GM12878 (cell line): ENCODE measurements around the gene IRAK3. TPM values are rescaled to one million over a fixed set of nuclear protein-coding genes. Genes with fewer than 3 reads are reported as not detected.

Experiments
- ATAC-seq: fragments of 200-7000 bp; cut with Tn5 transposase; 3 replicates; pipeline ENCODE4 v1.9.1; 2020; ENCODE audit warnings: mild to moderate bottlenecking, moderate library complexity
- BruUV-seq: library from RNA; stranded (reverse); fragments of 400-500 nt; replicated peaks from 2 replicates; lab custom pipeline; 2021; lab: Mats Ljungman, UMichigan
- CTCF ChIA-PET: fragments of 300-600 bp; sonication (Branson Sonifier 250); formaldehyde crosslinking; extraction: SDS; loops from one replicate; lab custom pipeline; 2021; ENCODE audit warnings: inconsistent platforms; lab: Yijun Ruan, JAX
- POLR2A ChIA-PET: fragments of 350-600 bp; formaldehyde crosslinking; extraction: SDS; loops from one replicate; lab custom pipeline; 2021; ENCODE audit warnings: inconsistent platforms; lab: Charles Lee
- RAD21 ChIA-PET: fragments of 300-600 bp; sonication (Branson Sonifier 250); formaldehyde crosslinking; loops from one replicate; lab custom pipeline; 2023; ENCODE audit warnings: antibody characterized with exemption; ENCODE audit not compliant: unreplicated experiment; lab: Charles Lee
- SMC1A ChIA-PET: fragments of 300-600 bp; sonication (Branson Sonifier 250); formaldehyde crosslinking; loops from one replicate; lab custom pipeline; 2023; ENCODE audit not compliant: unreplicated experiment, uncharacterized antibody; lab: Charles Lee
- DNase-seq: peaks from one replicate; pipeline ENCODE4 v3.0.0-alpha.2; 2011; ENCODE audit warnings: low read depth, low spot score
- FAIRE-seq: peaks from 3 replicates; lab custom pipeline; 2011; peaks lifted over from hg19 to GRCh38; lab: Jason Lieb, UNC
- H2AFZ ChIP-seq: 2 replicates; pipeline ENCODE4 v1.6.0; 2011; ENCODE audit warnings: low read depth, low read length, control low read depth; ENCODE audit not compliant: control insufficient read depth
- H3K27ac ChIP-seq: 2 replicates; pipeline ENCODE4 v1.5.1; 2011; ENCODE audit warnings: control low read depth; ENCODE audit not compliant: control insufficient read depth, insufficient read depth
- H3K27me3 ChIP-seq, 2 experiments: replicated peaks in 1 of 2; 2 replicates each; pipeline versions ENCODE4 v1.6.0 to v1.6.1; 2011; ENCODE audit warnings: low read length in 1 of 2; ENCODE audit not compliant: control insufficient read depth in 2 of 2, insufficient read depth in 2 of 2
- H3K36me3 ChIP-seq, 2 experiments: 2 replicates each; pipeline ENCODE4 v1.5.1; 2011; ENCODE audit warnings: low read length in 1 of 2; ENCODE audit not compliant: control insufficient read depth in 2 of 2, insufficient read depth in 2 of 2
- H3K4me1 ChIP-seq: 2 replicates; pipeline ENCODE4 v1.6.1; 2011; ENCODE audit warnings: mild to moderate bottlenecking, low read length, moderate library complexity, mixed read lengths; ENCODE audit not compliant: control insufficient read depth, insufficient read depth
- H3K4me2 ChIP-seq: 2 replicates; pipeline ENCODE4 v1.6.0; 2011; ENCODE audit warnings: control low read depth; ENCODE audit not compliant: control insufficient read depth, insufficient read depth
- H3K4me3 ChIP-seq: fragments of 200-600 bp; sonication (generic); 2 replicates; pipeline ENCODE4 v1.5.1; 2016
- H3K79me2 ChIP-seq: 2 replicates; pipeline ENCODE4 v1.6.0; 2011; ENCODE audit warnings: low read length; ENCODE audit not compliant: control insufficient read depth, insufficient read depth
- H3K9ac ChIP-seq: 2 replicates; pipeline ENCODE4 v1.8.0; 2011; ENCODE audit warnings: low read length, control low read depth, mixed read lengths; ENCODE audit not compliant: control insufficient read depth, insufficient read depth
- H3K9me3 ChIP-seq: replicated peaks from 3 replicates; pipeline ENCODE4 v1.5.1; 2011; ENCODE audit warnings: mild to moderate bottlenecking, low read length; ENCODE audit not compliant: control insufficient read depth, insufficient read depth
- H4K20me1 ChIP-seq: 2 replicates; pipeline ENCODE4 v1.6.0; 2011; ENCODE audit not compliant: control insufficient read depth, insufficient read depth
- KDM1A ChIP-seq: fragments of 200-600 bp; sonication (generic); IDR thresholded peaks from 2 replicates; pipeline ENCODE4 v1.6.1; 2016; ENCODE audit warnings: borderline replicate concordance
- LARP7 ChIP-seq: fragments of 450-650 bp; IDR thresholded peaks from 2 replicates; pipeline ENCODE4 v1.6.1; 2017; ENCODE audit warnings: mild to moderate bottlenecking
- MTA2 ChIP-seq: fragments of 450-650 bp; IDR thresholded peaks from 2 replicates; pipeline ENCODE4 v1.6.1; 2016; ENCODE audit warnings: low read depth, mild to moderate bottlenecking, moderate library complexity
- RCOR1 ChIP-seq: conservative IDR thresholded peaks from 2 replicates; pipeline ENCODE4 v1.6.1; 2012; ENCODE audit warnings: low read depth, low read length, improper control_type of control experiment
- SUPT20H ChIP-seq: IDR thresholded peaks from 2 replicates; pipeline ENCODE4 v1.6.1; 2011; ENCODE audit warnings: low read depth, mild to moderate bottlenecking, low read length, moderate library complexity, borderline replicate concordance; ENCODE audit not compliant: control insufficient read depth
- TARDBP ChIP-seq: IDR thresholded peaks from 2 replicates; pipeline ENCODE4 v1.6.1; 2016; ENCODE audit warnings: borderline replicate concordance
- ZNF217 ChIP-seq: fragments of 450-650 bp; IDR thresholded peaks from 2 replicates; pipeline ENCODE4 v1.6.1; 2017; ENCODE audit warnings: antibody characterized with exemption, mild to moderate bottlenecking
- WGBS: methylation state at CpG from one replicate; pipeline ENCODE4 v1.1.6; 2016; ENCODE audit warnings: low lambda C conversion rate; ENCODE audit not compliant: insufficient replicate concordance, insufficient coverage; ENCODE audit errors: missing lambda C conversion rate; 5-methylcytosine and 5-hydroxymethylcytosine counted together
- in situ Hi-C: fragments of 300-500 bp; cut with MboI; formaldehyde crosslinking; loops from 9 replicates; pipeline ENCODE4 v1.14.3; 2018; ENCODE audit warnings: mixed read lengths
- intact Hi-C: fragments of 100-400 bp; cut with micrococcal nuclease; formaldehyde crosslinking; loops from one replicate; pipeline ENCODE4 v1.14.2; 2022; ENCODE audit not compliant: unreplicated experiment
- polyA plus RNA-seq, 11 experiments: library from polyadenylated mRNA; depleted of rRNA in 4 of 11; unstranded in 6 of 11; stranded (reverse) in 5 of 11; fragments of >200 nt; fragmentation: Nextera tagmentation in 4 of 11; fragmentation: Illumina TruSeq in 1 of 11; extraction: Ambion mirVana in 4 of 11; extraction: Trizol in 1 of 11; gene quantifications; 1 replicate in 1 of 11; 2 replicates in 10 of 11; pipeline versions ENCODE4 v1.2.1 to v1.2.3, GENCODE V29; 2011 to 2016; ENCODE audit warnings: inconsistent platforms in 2 of 11, missing spikeins in 2 of 11, low read depth in 1 of 11
- total RNA-seq, 4 experiments: library from RNA; depleted of rRNA in 3 of 4; stranded (reverse); fragments of >200 nt in 3 of 4; fragmentation: Illumina TruSeq in 1 of 4; extraction: Trizol in 1 of 4; gene quantifications; 2 replicates each; pipeline versions ENCODE4 v1.2.1 to v1.2.3, GENCODE V29; 2013 to 2021
- TF ChIP-seq, protein P1 (sequence below): fragments of 150-350 bp; IDR thresholded peaks from 2 replicates; pipeline ENCODE4 v1.6.1; 2014; ENCODE audit warnings: mild to moderate bottlenecking, low read depth, low read length
- TF ChIP-seq, protein P2 (sequence below): fragments of 450-650 bp; IDR thresholded peaks from 2 replicates; pipeline ENCODE4 v1.6.1; 2016; ENCODE audit warnings: mild to moderate bottlenecking
- TF ChIP-seq, protein P3 (sequence below): fragments of 450-650 bp; IDR thresholded peaks from 2 replicates; pipeline ENCODE4 v1.6.1; 2017; ENCODE audit warnings: mild to moderate bottlenecking, moderate library complexity
- TF ChIP-seq, protein P4 (sequence below): IDR thresholded peaks from 2 replicates; pipeline ENCODE4 v1.6.1; 2012; ENCODE audit warnings: low read depth, low read length, improper control_type of control experiment
- TF ChIP-seq, protein P5 (sequence below): fragments of 450-650 bp; formaldehyde crosslinking; IDR thresholded peaks from 2 replicates; pipeline ENCODE4 v1.4.0; 2020; ENCODE audit warnings: mild to moderate bottlenecking, moderate library complexity

IRAK3 gene
- total and polyA plus RNA-seq, 10 of the 15 experiments (the other 5 are each of a cell fraction or from before 2014, with no cell fraction given): 1.4 to 14.1 (median 5.4) TPM

DNA sequence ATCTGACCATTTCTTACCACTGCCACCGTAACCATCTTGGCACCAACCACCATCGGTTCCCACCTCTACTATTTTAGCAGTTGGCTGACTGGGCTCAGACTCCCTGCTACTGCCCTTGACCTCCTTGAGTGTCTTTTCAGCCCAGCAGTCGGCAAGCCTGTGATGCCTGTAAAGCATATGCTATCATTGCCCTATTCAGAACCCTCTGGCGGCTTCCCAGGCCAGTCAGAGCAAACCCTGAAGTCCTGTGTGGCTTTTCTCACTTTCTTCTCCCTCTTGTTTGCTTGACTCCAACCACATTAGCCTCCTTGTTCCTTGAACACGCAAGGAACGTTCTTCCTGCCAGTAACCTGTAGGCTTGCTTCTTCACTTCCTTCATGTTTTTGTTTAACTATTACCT is 6.2 kb downstream of the IRAK3 start:
- Histone ChIP-seq H3K9ac (no peak overlapping the region), H3K4me3 (no peak overlapping the region), H3K27me3 (no peaks in the 10 kb centered on the region), H3K36me3 (no peaks in the 10 kb centered on the region; a peak in 2 of 4 replicates), H3K4me1 (peaks cover 21% of the 10 kb centered on the region), H4K20me1 (no peaks in the 10 kb centered on the region), H3K9me3 (peaks cover 6% of the 10 kb centered on the region), H3K27ac (peak overlapping the region; percentile 37), H2AFZ (no peak overlapping the region; the same call in 1 of the 2 replicates), H3K79me2 (peaks cover 4% of the 10 kb centered on the region), H3K4me2 (peak overlapping the region; percentile 7; the same call in 1 of the 2 replicates)
- POLR2A ChIA-PET: no interaction called here
- DNase-seq (no peak), FAIRE-seq (no peak), ATAC-seq (peak; percentile 44)
- CTCF ChIA-PET: no interaction called here
- in situ Hi-C loops: no loop called here
- 89% methylated on average over 6 of the region's 6 CpGs for WGBS
- RAD21 ChIA-PET: no interaction called here
- no TSS peak for BruUV-seq
- intact Hi-C loops: loop anchor here (5.0 kb wide), 1 partner anchor 37 kb away; no protein-coding TSS in a partner anchor
- SMC1A ChIA-PET: no interaction called here
- TF ChIP-seq RCOR1 (no peak), ZNF217 (no peak), KDM1A (no peak), MTA2 (0 out of 2 replicates have a peak, but pooled peaks have one; percentile 12), TARDBP (no peak), LARP7 (no peak), SUPT20H (no peak)
- TF ChIP-seq, protein P1, sequence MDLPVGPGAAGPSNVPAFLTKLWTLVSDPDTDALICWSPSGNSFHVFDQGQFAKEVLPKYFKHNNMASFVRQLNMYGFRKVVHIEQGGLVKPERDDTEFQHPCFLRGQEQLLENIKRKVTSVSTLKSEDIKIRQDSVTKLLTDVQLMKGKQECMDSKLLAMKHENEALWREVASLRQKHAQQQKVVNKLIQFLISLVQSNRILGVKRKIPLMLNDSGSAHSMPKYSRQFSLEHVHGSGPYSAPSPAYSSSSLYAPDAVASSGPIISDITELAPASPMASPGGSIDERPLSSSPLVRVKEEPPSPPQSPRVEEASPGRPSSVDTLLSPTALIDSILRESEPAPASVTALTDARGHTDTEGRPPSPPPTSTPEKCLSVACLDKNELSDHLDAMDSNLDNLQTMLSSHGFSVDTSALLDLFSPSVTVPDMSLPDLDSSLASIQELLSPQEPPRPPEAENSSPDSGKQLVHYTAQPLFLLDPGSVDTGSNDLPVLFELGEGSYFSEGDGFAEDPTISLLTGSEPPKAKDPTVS: no peak
- TF ChIP-seq, protein P2, sequence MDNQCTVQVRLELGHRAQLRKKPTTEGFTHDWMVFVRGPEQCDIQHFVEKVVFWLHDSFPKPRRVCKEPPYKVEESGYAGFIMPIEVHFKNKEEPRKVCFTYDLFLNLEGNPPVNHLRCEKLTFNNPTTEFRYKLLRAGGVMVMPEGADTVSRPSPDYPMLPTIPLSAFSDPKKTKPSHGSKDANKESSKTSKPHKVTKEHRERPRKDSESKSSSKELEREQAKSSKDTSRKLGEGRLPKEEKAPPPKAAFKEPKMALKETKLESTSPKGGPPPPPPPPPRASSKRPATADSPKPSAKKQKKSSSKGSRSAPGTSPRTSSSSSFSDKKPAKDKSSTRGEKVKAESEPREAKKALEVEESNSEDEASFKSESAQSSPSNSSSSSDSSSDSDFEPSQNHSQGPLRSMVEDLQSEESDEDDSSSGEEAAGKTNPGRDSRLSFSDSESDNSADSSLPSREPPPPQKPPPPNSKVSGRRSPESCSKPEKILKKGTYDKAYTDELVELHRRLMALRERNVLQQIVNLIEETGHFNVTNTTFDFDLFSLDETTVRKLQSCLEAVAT: peak; percentile 40; the same call in 1 of the 2 replicates
- TF ChIP-seq, protein P3, sequence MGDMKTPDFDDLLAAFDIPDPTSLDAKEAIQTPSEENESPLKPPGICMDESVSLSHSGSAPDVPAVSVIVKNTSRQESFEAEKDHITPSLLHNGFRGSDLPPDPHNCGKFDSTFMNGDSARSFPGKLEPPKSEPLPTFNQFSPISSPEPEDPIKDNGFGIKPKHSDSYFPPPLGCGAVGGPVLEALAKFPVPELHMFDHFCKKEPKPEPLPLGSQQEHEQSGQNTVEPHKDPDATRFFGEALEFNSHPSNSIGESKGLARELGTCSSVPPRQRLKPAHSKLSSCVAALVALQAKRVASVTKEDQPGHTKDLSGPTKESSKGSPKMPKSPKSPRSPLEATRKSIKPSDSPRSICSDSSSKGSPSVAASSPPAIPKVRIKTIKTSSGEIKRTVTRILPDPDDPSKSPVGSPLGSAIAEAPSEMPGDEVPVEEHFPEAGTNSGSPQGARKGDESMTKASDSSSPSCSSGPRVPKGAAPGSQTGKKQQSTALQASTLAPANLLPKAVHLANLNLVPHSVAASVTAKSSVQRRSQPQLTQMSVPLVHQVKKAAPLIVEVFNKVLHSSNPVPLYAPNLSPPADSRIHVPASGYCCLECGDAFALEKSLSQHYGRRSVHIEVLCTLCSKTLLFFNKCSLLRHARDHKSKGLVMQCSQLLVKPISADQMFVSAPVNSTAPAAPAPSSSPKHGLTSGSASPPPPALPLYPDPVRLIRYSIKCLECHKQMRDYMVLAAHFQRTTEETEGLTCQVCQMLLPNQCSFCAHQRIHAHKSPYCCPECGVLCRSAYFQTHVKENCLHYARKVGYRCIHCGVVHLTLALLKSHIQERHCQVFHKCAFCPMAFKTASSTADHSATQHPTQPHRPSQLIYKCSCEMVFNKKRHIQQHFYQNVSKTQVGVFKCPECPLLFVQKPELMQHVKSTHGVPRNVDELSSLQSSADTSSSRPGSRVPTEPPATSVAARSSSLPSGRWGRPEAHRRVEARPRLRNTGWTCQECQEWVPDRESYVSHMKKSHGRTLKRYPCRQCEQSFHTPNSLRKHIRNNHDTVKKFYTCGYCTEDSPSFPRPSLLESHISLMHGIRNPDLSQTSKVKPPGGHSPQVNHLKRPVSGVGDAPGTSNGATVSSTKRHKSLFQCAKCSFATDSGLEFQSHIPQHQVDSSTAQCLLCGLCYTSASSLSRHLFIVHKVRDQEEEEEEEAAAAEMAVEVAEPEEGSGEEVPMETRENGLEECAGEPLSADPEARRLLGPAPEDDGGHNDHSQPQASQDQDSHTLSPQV: no peak
- TF ChIP-seq, protein P4, sequence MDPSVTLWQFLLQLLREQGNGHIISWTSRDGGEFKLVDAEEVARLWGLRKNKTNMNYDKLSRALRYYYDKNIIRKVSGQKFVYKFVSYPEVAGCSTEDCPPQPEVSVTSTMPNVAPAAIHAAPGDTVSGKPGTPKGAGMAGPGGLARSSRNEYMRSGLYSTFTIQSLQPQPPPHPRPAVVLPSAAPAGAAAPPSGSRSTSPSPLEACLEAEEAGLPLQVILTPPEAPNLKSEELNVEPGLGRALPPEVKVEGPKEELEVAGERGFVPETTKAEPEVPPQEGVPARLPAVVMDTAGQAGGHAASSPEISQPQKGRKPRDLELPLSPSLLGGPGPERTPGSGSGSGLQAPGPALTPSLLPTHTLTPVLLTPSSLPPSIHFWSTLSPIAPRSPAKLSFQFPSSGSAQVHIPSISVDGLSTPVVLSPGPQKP: no peak
- TF ChIP-seq, protein P5, sequence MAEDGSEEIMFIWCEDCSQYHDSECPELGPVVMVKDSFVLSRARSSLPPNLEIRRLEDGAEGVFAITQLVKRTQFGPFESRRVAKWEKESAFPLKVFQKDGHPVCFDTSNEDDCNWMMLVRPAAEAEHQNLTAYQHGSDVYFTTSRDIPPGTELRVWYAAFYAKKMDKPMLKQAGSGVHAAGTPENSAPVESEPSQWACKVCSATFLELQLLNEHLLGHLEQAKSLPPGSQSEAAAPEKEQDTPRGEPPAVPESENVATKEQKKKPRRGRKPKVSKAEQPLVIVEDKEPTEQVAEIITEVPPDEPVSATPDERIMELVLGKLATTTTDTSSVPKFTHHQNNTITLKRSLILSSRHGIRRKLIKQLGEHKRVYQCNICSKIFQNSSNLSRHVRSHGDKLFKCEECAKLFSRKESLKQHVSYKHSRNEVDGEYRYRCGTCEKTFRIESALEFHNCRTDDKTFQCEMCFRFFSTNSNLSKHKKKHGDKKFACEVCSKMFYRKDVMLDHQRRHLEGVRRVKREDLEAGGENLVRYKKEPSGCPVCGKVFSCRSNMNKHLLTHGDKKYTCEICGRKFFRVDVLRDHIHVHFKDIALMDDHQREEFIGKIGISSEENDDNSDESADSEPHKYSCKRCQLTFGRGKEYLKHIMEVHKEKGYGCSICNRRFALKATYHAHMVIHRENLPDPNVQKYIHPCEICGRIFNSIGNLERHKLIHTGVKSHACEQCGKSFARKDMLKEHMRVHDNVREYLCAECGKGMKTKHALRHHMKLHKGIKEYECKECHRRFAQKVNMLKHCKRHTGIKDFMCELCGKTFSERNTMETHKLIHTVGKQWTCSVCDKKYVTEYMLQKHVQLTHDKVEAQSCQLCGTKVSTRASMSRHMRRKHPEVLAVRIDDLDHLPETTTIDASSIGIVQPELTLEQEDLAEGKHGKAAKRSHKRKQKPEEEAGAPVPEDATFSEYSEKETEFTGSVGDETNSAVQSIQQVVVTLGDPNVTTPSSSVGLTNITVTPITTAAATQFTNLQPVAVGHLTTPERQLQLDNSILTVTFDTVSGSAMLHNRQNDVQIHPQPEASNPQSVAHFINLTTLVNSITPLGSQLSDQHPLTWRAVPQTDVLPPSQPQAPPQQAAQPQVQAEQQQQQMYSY (CRISPR knock-in tag): no peak
